Hindlimb muscle (tissue), 1 donor: Measurements from ENCODE around the gene PLCXD3. TPM values are rescaled to one million over a fixed set of nuclear protein-coding genes. Genes with fewer than 3 reads are reported as not detected.
"Not testable (repeated sequence)": the region's sequence is repeated elsewhere in the genome, so short reads cannot be mapped to it uniquely, and the experiment has no call there.

ENCODE experiments used
- DNase-seq: peaks from one replicate; pipeline ENCODE4 v3.0.0-alpha.2; 2013
- polyA plus RNA-seq: library from polyadenylated mRNA; unstranded; fragments of 120-200 nt; gene quantifications from one replicate; pipeline ENCODE4 v1.2.1, GENCODE V29; 2013; ENCODE audit not compliant: insufficient read length

Gene PLCXD3
- polyA plus RNA-seq, 1 donor, result 0.03 TPM

GRCh38 chr5:41485533-41485932 lies 24.9 kb downstream of the PLCXD3 start:
- DNase-seq, result no peak

DNA sequence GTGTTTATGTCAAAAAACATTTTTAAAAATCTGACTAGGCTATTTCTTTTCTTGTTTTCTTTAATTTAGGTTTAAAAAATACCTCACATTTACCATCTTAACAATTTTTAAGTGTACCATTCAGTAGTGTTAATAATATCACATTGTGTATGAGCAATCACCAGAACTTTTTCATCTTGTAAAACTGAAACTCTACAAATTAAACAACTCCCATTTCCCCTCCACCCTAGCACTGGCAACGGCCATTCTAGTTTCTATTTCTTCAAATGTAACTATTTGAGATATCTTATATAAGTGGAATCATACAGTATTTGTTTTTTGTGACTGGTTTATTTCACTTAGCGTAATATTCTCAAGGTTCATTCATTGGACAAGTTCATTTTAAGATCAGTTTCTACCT lies 27.7 kb downstream of the PLCXD3 start:
- no peak for DNase-seq

DNA sequence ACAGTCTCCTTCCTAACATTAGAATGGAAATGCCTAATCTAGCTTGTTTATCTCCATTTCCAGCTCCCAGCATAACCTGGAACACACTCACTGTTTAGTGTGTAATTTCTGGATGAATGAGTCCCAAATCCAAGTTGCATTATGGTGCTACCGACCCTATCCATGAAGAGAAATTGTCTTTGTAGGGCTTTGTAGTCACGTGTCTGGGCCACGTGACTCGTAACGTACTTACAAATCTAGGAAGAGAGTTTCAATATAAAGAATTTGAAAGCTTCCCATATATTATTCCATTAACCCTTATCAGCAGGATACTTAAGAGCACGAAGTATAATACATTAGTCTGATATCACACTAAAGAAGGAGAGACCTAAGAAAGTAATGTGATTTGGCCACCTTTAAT lies 28.2 kb downstream of the PLCXD3 start:
- no peak for DNase-seq

- DNase-seq, result not testable (repeated sequence)
Measured at GRCh38 chr5:41471571-41472208, 38.7 kb downstream of the PLCXD3 start.

DNA sequence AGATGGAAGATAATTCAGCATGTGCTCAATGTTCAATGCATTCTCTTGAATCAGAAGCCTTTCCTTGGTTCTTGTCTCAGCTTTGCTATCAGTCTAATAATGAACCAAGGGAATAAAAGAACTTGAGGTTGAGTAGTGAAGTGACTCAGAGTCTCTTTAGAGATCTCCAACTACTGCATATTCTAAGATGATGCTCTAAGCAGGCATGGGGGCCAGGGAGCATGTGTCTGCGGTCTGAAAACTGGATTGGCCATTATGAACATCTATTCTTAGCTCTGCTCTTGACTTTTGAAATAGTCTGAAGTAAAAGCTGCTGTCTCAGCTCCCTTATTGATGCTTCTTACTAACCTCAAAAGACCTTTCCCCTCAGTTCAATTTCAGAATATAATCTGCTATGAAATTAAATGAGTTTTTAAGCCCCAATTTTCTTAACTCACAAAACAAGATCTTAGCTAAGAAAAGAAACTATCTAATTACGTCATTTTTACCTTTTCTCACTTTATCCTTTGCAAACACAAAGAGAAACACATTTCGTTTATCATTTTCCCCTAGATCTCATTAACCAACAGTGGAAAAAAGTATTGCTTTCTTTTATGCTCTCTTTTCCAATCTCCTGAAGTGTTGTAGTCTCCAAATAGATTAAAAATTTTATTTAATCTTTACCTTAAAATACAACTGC lies 44.8 kb downstream of the PLCXD3 start:
- no peak for DNase-seq

DNA sequence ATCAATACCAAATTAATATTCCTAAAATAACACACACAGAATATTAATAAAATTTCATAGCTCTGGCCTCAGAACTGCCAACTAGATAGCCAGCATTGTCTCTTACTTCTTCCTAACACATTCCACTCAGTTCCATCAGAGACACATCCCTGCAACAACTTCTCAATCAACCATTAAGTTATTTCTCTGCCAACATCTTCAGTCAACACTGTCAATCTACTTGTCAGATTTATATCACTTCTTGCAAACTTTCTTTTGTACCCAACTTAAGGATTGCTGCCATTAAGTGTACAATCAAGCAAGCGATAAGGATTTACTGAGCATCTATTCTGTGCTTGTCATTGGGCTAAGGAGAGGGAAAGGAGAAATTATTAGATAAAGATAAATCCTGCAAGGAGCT lies 50.8 kb downstream of the PLCXD3 start:
- no peak for DNase-seq

- DNase-seq, result no peak
Measured at GRCh38 chr5:41457094-41457493, 53.3 kb downstream of the PLCXD3 start.

DNA sequence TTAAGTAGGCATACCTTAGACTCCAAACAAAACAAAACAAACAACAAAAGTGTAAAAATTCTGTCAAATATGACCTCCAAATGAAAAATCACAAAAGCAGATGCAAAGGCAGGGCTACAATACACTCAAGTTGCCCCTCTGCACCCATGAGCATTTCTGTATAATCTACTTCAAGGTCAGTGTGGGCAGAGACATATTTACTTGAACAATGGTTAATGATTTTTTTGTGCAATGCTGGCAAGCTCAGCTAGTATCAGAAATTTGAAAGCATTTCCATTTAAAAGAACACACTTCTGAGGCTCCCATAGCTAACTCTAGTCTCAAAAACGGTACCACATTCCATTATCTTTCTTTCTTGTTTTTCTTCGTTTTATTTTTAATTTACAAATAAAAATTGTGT lies 57.9 kb downstream of the PLCXD3 start:
- no peak for DNase-seq

GRCh38 chr5:41447650-41448510 lies 62.5 kb downstream of the PLCXD3 start:
- DNase-seq, result no peak

- no peak for DNase-seq
Measured at GRCh38 chr5:41445937-41446563, 64.4 kb downstream of the PLCXD3 start.

DNA sequence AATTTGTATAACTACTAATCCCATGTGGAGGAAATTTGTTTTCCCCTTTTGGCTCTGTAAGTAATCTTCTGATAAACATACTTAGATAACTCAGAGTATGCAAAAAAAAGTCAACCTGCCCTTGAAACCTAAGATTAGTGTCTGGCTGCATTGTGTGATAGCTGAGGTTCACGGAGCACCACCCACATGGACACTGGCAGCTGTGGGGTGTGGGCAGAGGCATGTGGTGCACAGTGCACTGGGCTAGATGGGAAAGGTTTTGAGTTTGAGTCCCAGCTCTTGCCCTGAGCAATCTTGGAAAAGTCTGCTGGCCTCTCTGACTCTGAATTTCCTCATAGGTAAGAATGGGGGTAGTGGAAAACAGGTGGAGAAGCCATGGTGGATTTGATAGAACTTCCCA lies 75.1 kb downstream of the PLCXD3 start:
- DNase-seq, result no peak

DNA sequence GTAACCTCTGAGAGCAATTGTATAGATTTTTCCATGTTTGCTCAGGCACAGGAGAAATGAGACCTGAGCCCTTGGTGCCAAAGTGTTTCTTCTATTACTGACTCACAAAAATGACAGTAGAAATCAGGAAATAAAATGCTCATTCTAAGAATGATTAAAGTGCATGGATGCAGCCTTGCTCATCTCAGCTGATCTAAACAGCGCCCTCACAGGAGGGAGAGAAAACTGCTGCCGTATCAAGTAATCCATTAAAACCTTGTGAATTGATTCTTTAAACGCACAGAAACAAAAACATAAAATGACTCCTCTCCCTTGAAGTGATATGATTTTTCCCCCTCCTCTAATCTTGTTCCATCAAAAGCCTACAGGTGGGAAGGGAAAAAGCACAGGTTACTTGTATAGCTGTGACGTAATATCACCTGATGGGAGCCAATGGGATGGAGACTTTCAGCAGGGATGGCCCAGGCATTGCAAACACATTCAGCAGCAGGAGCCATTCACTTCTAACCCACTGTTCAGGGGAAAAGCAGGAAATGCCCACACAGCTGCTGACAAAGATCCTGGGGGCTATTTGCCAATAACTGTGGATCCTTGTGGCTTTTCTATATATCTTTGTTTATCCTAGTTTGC lies 76.7 kb downstream of the PLCXD3 start:
- no peak for DNase-seq

DNA sequence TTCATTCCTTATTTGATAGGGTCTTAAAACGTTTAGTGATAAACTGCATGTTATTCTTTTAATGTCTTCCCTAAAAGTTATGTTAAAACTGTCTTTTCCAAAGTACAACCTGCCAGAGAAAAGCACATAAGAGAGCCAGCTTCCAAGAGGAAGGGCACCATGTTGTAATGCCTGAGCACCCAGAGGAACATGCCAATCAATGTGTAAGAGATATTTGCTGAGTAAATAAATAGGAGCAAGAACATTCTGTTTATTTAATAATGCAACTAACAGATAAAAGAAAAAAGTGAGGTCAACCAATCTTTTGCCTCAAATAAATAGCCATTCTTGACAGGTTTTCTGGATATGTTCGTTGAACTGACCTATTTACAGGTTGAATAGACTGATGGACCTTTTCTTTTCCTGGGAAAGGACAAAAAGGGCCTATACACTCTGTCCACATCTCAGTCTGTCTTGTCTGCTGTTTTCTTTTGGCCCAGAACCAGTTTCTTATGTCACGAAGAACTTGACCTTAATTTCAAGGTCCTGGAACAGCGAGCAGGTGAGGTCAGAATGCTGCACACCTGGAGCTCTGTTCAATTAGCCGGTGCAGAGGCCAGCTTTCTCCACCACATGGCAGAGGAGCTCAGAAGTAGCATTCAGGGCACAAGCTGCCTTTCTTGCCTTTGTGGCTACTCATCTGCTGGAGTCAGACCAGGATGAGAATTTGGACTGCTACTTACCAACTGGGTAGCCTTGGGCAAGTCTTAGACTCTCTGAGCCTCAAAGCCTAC lies 77.7 kb downstream of the PLCXD3 start:
- DNase-seq, result no peak

DNA sequence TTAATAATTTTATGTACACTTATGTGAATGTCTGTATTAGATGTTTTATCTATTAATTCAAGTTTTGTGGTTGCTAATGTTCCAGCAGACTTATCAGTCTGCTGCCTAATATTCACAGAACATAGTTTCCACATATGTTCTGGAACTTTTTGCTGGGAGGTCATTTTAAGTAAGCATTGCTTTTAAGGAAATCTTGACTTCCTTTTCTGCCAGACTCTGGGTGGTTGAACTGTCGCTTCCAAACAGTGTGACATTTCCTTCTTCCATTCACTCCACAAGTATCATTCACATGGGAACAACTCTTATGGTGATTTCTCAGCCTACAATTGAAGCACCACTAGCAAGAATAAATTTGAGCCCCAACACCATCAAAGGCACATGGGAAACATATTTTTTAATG lies 82.9 kb downstream of the PLCXD3 start:
- DNase-seq, result no peak

GRCh38 chr5:41425736-41426135 lies 84.7 kb downstream of the PLCXD3 start:
- DNase-seq, result no peak

DNA sequence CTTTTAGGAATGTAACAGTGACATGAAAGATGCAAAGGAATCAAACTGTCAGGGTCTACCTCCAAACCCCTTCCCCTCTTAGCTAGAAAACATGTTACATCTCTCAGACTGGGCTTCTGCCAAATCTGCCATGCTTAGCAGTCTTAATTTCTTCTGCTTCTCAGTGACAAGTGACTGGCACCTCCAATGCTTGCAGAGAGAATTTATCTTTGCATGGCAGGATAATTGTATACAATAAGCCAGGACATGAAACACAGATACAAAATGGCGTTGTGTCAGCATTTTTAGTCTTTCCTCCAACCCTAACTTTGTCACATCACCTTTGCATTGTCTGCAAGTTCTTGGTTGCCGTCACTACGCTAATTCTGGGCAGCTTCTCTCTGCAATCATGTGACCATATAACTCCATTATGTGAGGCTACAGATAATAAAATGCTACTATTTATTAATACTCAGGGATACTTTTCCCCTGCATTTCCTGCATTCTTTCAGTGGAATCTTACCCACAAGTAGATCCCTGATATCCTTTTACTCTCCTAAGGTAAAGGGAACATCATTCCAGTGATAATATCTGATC lies 89.8 kb downstream of the PLCXD3 start:
- DNase-seq, result no peak

- DNase-seq, result no peak
Measured at GRCh38 chr5:41418220-41419031, 92.0 kb downstream of the PLCXD3 start.

DNA sequence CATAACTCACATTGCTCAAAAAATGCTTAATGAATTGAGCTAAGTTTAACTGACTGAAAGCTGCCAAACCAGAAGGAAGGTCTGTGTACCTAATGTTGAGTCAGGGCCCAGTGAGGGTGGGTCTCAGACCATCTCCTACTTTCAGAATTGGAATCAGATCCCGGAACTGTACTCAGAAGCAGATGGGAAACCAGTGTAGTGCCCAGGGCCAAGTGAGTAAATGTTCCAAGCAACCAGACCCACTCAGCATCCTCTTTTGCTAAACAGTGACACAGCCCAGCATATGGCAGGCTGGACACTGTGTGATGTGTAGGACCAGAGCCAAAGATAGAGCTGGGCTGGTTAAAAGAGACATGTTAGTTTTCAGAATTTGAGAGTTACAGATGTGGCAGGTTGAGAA lies 94.1 kb downstream of the PLCXD3 start:
- no peak for DNase-seq

DNA sequence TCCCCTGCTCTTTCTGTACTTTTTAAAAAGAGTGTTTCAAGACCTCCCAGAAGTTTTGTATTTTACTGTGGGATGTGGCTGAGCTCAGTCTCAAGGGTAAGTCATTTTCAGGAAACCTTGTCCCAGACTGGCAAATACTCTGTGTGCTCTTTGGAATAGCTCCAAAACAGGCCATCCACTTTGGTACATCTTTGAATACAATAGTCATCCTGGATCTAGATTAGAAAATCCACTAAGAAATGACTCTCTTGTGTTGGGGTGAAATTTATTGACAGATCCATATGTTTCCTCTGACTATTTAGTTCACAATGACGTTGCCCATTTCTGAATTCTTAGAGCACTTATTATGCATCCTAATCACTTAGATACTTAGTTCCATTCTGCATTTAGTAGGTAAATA lies 95.2 kb downstream of the PLCXD3 start:
- no peak for DNase-seq

DNA sequence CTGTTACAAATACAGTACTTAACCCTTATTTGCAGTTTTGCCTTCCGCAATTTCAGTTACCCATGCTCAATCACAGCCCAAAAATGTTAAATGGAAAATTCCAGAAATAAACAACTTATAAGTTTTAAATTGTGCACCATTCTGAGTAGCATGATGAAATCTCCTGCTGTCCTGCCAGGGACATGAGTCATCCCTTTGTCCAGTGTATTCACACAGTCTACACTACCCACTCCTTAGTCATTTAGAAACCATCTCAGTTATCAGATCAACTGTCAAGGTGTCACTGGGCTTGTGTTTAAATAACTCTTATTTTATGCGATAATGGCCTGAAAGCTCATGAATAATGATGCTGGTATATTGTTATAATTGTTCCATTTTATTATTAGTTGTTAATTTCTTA lies 95.8 kb downstream of the PLCXD3 start:
- DNase-seq, result no peak

GRCh38 chr5:41413074-41413473 lies 97.3 kb downstream of the PLCXD3 start:
- DNase-seq, result no peak
